Measurements from ENCODE around the gene CAPG. TPM values are rescaled to one million over a fixed set of nuclear protein-coding genes. Genes with fewer than 3 reads are reported as not detected.

Gene CAPG
- polyA plus RNA-seq, 1 donor from 2014 or later, result not detected

- Histone ChIP-seq H3K4me2 (ENCODE audit: low read length) (no peak overlapping the region), H4K20me1 (ENCODE audit: insufficient read depth) (no peaks in the 10 kb centered on the region), H2AFZ (ENCODE audit: low read depth, low read length) (no peak overlapping the region), H3F3A (ENCODE audit: insufficient read depth, low read length, poor library complexity, severe bottlenecking) (no peaks in the 10 kb centered on the region), H3K9me3 (ENCODE audit: low read length) (no peaks in the 10 kb centered on the region), H3K4me3 (ENCODE audit: low read length) (peak overlapping the region; percentile 85), H3K27ac (ENCODE audit: low read length) (no peak overlapping the region), H3K9me2 (ENCODE audit: insufficient read depth, low read length) (no peaks in the 10 kb centered on the region), H3K27me3 (ENCODE audit: insufficient read depth, low read depth, low read length) (no peaks in the 10 kb centered on the region), H3K79me2 (replicated peaks; ENCODE audit: insufficient read depth, low read length) (peaks cover 4% of the 10 kb centered on the region), H3K9ac (ENCODE audit: low read length) (no peak overlapping the region), H3K36me3 (ENCODE audit: insufficient read depth, low read length) (no peaks in the 10 kb centered on the region)
- no peak for TF ChIP-seq CTCF (IDR thresholded peaks at IDR 0.05; ENCODE audit: poor library complexity, severe bottlenecking)
- TF ChIP-seq SMC3 (conservative IDR thresholded peaks at IDR 0.05; ENCODE audit: poor library complexity), result no peak
- TF ChIP-seq POLR2AphosphoS5 (IDR thresholded peaks at IDR 0.05), result no peak
- no peak for TF ChIP-seq TAF1 (IDR thresholded peaks at IDR 0.05; ENCODE audit: low read depth)
- TF ChIP-seq, protein P1, sequence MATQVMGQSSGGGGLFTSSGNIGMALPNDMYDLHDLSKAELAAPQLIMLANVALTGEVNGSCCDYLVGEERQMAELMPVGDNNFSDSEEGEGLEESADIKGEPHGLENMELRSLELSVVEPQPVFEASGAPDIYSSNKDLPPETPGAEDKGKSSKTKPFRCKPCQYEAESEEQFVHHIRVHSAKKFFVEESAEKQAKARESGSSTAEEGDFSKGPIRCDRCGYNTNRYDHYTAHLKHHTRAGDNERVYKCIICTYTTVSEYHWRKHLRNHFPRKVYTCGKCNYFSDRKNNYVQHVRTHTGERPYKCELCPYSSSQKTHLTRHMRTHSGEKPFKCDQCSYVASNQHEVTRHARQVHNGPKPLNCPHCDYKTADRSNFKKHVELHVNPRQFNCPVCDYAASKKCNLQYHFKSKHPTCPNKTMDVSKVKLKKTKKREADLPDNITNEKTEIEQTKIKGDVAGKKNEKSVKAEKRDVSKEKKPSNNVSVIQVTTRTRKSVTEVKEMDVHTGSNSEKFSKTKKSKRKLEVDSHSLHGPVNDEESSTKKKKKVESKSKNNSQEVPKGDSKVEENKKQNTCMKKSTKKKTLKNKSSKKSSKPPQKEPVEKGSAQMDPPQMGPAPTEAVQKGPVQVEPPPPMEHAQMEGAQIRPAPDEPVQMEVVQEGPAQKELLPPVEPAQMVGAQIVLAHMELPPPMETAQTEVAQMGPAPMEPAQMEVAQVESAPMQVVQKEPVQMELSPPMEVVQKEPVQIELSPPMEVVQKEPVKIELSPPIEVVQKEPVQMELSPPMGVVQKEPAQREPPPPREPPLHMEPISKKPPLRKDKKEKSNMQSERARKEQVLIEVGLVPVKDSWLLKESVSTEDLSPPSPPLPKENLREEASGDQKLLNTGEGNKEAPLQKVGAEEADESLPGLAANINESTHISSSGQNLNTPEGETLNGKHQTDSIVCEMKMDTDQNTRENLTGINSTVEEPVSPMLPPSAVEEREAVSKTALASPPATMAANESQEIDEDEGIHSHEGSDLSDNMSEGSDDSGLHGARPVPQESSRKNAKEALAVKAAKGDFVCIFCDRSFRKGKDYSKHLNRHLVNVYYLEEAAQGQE (IDR thresholded peaks at IDR 0.05; ENCODE audit: borderline replicate concordance), result no peak
- no peak for TF ChIP-seq RAD21 (conservative IDR thresholded peaks at IDR 0.05)
- no peak for TF ChIP-seq EP300 (conservative IDR thresholded peaks at IDR 0.05; ENCODE audit: poor library complexity, severe bottlenecking)
- no peak for TF ChIP-seq EZH2 (IDR thresholded peaks at IDR 0.05; ENCODE audit: borderline replicate concordance, insufficient read depth, low read length, poor library complexity, severe bottlenecking)
- no peak for TF ChIP-seq MXI1 (conservative IDR thresholded peaks at IDR 0.05; ENCODE audit: poor library complexity, severe bottlenecking)
Measured at GRCh38 chr2:85356186-85356585, 54.0 kb downstream of the CAPG start.

GRCh38 chr2:85355521-85355920 lies 54.6 kb downstream of the CAPG start:
- H4K20me1 ChIP-seq (ENCODE audit: insufficient read depth), result no peaks in the 10 kb centered on the region
- no peaks in the 10 kb centered on the region for H3F3A ChIP-seq (ENCODE audit: insufficient read depth, low read length, poor library complexity, severe bottlenecking)
- H3K9ac ChIP-seq (ENCODE audit: low read length), result peak overlapping the region; percentile 77
- TF ChIP-seq CTCF (IDR thresholded peaks at IDR 0.05; ENCODE audit: poor library complexity, severe bottlenecking), result no peak
- no peak for TF ChIP-seq POLR2AphosphoS5 (IDR thresholded peaks at IDR 0.05)
- TF ChIP-seq EZH2 (IDR thresholded peaks at IDR 0.05; ENCODE audit: borderline replicate concordance, insufficient read depth, low read length, poor library complexity, severe bottlenecking), result no peak
- no peak for TF ChIP-seq MXI1 (conservative IDR thresholded peaks at IDR 0.05; ENCODE audit: poor library complexity, severe bottlenecking)
- TF ChIP-seq SMC3 (conservative IDR thresholded peaks at IDR 0.05; ENCODE audit: poor library complexity), result no peak
- TF ChIP-seq RAD21 (conservative IDR thresholded peaks at IDR 0.05), result no peak
- TF ChIP-seq, protein P1 (IDR thresholded peaks at IDR 0.05; ENCODE audit: borderline replicate concordance), result no peak
- TF ChIP-seq EP300 (conservative IDR thresholded peaks at IDR 0.05; ENCODE audit: poor library complexity, severe bottlenecking), result no peak
- TF ChIP-seq TAF1 (IDR thresholded peaks at IDR 0.05; ENCODE audit: low read depth), result no peak
- H3K4me3 ChIP-seq (ENCODE audit: low read length), result peak overlapping the region; percentile 85
- H3K27me3 ChIP-seq (ENCODE audit: insufficient read depth, low read depth, low read length), result no peaks in the 10 kb centered on the region
- H3K36me3 ChIP-seq (ENCODE audit: insufficient read depth, low read length), result no peaks in the 10 kb centered on the region
- H2AFZ ChIP-seq (ENCODE audit: low read depth, low read length), result no peak overlapping the region
- peaks cover 4% of the 10 kb centered on the region for H3K79me2 ChIP-seq (replicated peaks; ENCODE audit: insufficient read depth, low read length)
- peak overlapping the region; percentile 95 for H3K4me2 ChIP-seq (ENCODE audit: low read length)
- no peaks in the 10 kb centered on the region for H3K9me2 ChIP-seq (ENCODE audit: insufficient read depth, low read length)
- no peaks in the 10 kb centered on the region for H3K9me3 ChIP-seq (ENCODE audit: low read length)
- H3K27ac ChIP-seq (ENCODE audit: low read length), result no peak overlapping the region
